ENCODE results near the gene INTS15.

INTS15 gene

DNA sequence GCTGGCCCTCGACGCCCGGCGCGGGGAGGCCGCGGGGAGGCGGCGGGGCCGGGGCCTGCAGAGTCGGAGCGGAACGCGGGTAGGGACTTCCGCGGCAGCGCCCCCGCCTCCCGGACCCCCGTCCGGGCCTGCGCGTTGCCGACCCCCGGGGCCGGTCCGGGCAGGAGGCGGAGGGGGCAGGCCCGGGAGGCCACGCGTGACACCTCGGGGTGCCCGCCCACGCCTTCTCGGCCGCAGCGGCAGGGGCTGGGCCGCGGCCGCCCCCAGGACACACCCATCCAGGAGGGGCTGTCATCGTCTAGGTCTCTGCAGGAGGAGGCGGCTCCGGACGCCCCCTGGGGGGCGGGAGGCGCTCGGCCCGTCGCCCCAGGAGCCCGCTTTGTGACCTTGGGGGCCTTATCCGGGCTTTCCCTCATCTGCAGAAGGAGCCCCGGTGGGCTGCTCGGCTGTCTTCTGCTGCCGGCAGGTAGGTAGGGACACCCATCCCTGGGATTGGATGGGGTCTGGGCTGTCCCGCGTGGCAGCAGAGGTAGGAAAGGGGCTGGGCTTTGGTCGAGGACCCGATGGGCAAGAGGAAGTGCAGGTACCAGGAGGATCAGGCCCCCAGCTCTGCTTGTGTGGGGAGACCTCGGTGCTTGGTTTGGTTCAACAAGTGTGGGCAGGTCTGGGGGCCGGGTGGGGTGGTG lies 47.9 kb downstream of the INTS15 start:
- TF ChIP-seq, protein P1, sequence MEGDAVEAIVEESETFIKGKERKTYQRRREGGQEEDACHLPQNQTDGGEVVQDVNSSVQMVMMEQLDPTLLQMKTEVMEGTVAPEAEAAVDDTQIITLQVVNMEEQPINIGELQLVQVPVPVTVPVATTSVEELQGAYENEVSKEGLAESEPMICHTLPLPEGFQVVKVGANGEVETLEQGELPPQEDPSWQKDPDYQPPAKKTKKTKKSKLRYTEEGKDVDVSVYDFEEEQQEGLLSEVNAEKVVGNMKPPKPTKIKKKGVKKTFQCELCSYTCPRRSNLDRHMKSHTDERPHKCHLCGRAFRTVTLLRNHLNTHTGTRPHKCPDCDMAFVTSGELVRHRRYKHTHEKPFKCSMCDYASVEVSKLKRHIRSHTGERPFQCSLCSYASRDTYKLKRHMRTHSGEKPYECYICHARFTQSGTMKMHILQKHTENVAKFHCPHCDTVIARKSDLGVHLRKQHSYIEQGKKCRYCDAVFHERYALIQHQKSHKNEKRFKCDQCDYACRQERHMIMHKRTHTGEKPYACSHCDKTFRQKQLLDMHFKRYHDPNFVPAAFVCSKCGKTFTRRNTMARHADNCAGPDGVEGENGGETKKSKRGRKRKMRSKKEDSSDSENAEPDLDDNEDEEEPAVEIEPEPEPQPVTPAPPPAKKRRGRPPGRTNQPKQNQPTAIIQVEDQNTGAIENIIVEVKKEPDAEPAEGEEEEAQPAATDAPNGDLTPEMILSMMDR (IDR thresholded peaks at IDR 0.05), result no peak
- peak overlapping the region; percentile 76 to 83 for H3K27ac ChIP-seq
- peak in 1 of 2 donors; percentile 59 for DNase-seq
- peaks cover 10 to 25% (median 16%) of the 10 kb centered on the region in 3 donors for H3K36me3 ChIP-seq
- peaks cover 0 to 40% (median 19%) of the 10 kb centered on the region in 4 donors for H3K4me1 ChIP-seq
- peak overlapping the region; percentile 75 to 76 for H3K4me3 ChIP-seq
- intact Hi-C loops (cut with DNase I; ENCODE audit: low total_unique reads), result no loop called here
- H3K27me3 ChIP-seq, result no peaks in the 10 kb centered on the region
- H3K9me3 ChIP-seq, result no peaks in the 10 kb centered on the region

- intact Hi-C loops (cut with DNase I; ENCODE audit: low total_unique reads), result no loop called here
- no peak for DNase-seq
- TF ChIP-seq, protein P1 (IDR thresholded peaks at IDR 0.05), result no peak
These were observed 49.2 kb downstream of the INTS15 start for GRCh38 chr7:6639032-6639431.

GRCh38 chr7:6639627-6640026 lies 49.8 kb downstream of the INTS15 start:
- Histone ChIP-seq H3K4me3 (no peak overlapping the region), H3K36me3 (peaks cover 30 to 45% (median 35%) of the 10 kb centered on the region in 3 donors), H3K9me3 (no peaks in the 10 kb centered on the region), H3K27ac (no peak overlapping the region), H3K27me3 (no peaks in the 10 kb centered on the region), H3K4me1 (peaks cover 0 to 40% (median 19%) of the 10 kb centered on the region in 4 donors)
- intact Hi-C loops (cut with DNase I; ENCODE audit: low total_unique reads), result loop anchor here (10.0 kb wide), 1 partner anchor 75 kb away; no protein-coding TSS in a partner anchor
- no peak for DNase-seq
- TF ChIP-seq, protein P1 (IDR thresholded peaks at IDR 0.05), result no peak

More at GRCh38 chr7:6639032-6639431, 49.2 kb downstream of the INTS15 start:
- Histone ChIP-seq H3K27ac (no peak overlapping the region), H3K27me3 (no peaks in the 10 kb centered on the region), H3K4me3 (peak overlapping the region in 1 of 2 donors; percentile 75), H3K4me1 (peaks cover 0 to 40% (median 19%) of the 10 kb centered on the region in 4 donors), H3K9me3 (no peaks in the 10 kb centered on the region), H3K36me3 (peaks cover 24 to 39% (median 29%) of the 10 kb centered on the region in 3 donors)

GRCh38 chr7:6640246-6640721 lies 50.5 kb downstream of the INTS15 start:
- H3K36me3 ChIP-seq, result peaks cover 33 to 51% (median 42%) of the 10 kb centered on the region in 3 donors
- TF ChIP-seq, protein P1 (IDR thresholded peaks at IDR 0.05), result no peak
- H3K27ac ChIP-seq, result no peak overlapping the region
- no peak overlapping the region for H3K4me3 ChIP-seq
- no peaks in the 10 kb centered on the region for H3K9me3 ChIP-seq
- peaks cover 0 to 40% (median 19%) of the 10 kb centered on the region in 4 donors for H3K4me1 ChIP-seq
- no peaks in the 10 kb centered on the region for H3K27me3 ChIP-seq
- DNase-seq, result no peak
- intact Hi-C loops (cut with DNase I; ENCODE audit: low total_unique reads), result loop anchor here (10.0 kb wide), 1 partner anchor 75 kb away; no protein-coding TSS in a partner anchor

GRCh38 chr7:6641305-6642035 lies 51.6 kb downstream of the INTS15 start:
- intact Hi-C loops (cut with DNase I; ENCODE audit: low total_unique reads), result loop anchor here (10.0 kb wide), 1 partner anchor 73 kb away; no protein-coding TSS in a partner anchor
- no peaks in the 10 kb centered on the region for H3K9me3 ChIP-seq
- H3K36me3 ChIP-seq, result peaks cover 37 to 63% (median 49%) of the 10 kb centered on the region in 3 donors
- H3K27me3 ChIP-seq, result no peaks in the 10 kb centered on the region
- TF ChIP-seq, protein P1 (IDR thresholded peaks at IDR 0.05), result no peak
- H3K4me3 ChIP-seq, result no peak overlapping the region
- no peak for DNase-seq
- H3K4me1 ChIP-seq, result peaks cover 0 to 34% (median 15%) of the 10 kb centered on the region in 4 donors
- no peak overlapping the region for H3K27ac ChIP-seq
